ENCODE data around the gene CPNE1. TPM values are rescaled to one million over a fixed set of nuclear protein-coding genes. Genes with fewer than 3 reads are reported as not detected.

Gene CPNE1
- total RNA-seq, 4 donors from 2014 or later: 37.3 to 60.7 (median 50.1) TPM

DNA sequence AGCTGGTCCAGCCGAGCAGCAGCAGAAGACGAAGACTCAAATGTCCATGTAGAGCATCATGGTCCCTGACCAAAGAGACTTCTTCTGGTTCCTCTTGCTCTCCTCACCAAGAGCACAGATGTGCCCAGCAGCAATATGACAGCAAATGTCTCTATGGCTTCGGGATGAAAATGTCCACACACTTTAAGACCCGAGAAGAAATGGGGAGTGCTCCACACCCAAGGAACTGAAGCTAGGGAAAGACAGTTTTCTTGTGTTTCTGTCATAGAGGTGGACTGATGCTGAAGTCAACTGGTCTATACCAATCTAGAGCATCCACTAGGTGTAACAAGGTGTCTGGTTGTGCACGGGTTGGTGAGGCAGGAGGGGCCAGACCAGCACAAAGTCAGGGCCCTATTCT lies 4.5 kb upstream of the CPNE1 start:
- Histone ChIP-seq H3K4me3 (no peak overlapping the region), H3K9me3 (no peaks in the 10 kb centered on the region), H3K36me3 (peaks cover 0 to 57% of the 10 kb centered on the region in 2 donors), H3K27ac (no peak overlapping the region), H3K4me1 (no peaks in the 10 kb centered on the region), H3K27me3 (no peaks in the 10 kb centered on the region)
- no peak for ATAC-seq
- in situ Hi-C loops (cut with MboI; ENCODE audit: low sequenced_read_pairs in 4 of 4) (no loop called here), intact Hi-C loops (cut with DNase I; ENCODE audit: low total_unique reads) (no loop called here)
- DNase-seq: no peak
- TF ChIP-seq, protein P1, sequence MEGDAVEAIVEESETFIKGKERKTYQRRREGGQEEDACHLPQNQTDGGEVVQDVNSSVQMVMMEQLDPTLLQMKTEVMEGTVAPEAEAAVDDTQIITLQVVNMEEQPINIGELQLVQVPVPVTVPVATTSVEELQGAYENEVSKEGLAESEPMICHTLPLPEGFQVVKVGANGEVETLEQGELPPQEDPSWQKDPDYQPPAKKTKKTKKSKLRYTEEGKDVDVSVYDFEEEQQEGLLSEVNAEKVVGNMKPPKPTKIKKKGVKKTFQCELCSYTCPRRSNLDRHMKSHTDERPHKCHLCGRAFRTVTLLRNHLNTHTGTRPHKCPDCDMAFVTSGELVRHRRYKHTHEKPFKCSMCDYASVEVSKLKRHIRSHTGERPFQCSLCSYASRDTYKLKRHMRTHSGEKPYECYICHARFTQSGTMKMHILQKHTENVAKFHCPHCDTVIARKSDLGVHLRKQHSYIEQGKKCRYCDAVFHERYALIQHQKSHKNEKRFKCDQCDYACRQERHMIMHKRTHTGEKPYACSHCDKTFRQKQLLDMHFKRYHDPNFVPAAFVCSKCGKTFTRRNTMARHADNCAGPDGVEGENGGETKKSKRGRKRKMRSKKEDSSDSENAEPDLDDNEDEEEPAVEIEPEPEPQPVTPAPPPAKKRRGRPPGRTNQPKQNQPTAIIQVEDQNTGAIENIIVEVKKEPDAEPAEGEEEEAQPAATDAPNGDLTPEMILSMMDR (IDR thresholded peaks at IDR 0.05 in 4 of 5, conservative IDR thresholded peaks at IDR 0.05 in 1 of 5): no peak
- TF ChIP-seq POLR2A (IDR thresholded peaks at IDR 0.05): no peak

DNA sequence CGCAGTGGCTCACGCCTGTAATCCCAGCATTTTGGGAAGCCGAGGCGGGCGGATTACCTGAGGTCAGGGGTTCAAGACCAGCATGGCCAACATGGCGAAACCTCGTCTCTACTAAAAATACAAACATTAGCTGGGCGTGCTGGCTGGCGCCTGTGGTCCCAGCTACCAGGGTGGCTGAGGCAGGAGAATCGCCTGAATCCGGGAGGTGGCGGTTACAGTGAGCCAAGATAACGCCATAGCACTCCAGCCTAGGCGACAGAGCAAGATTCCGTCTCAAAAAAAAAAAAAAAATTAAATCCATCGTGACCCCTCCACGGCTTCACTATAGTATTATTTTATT lies 1.2 kb upstream of the CPNE1 start:
- in situ Hi-C loops (cut with MboI; ENCODE audit: low sequenced_read_pairs in 4 of 4): no loop called here
- TF ChIP-seq, protein P1 (IDR thresholded peaks at IDR 0.05 in 4 of 5, conservative IDR thresholded peaks at IDR 0.05 in 1 of 5): no peak
- no peak for TF ChIP-seq POLR2A (IDR thresholded peaks at IDR 0.05)
- peaks cover 0 to 25% of the 10 kb centered on the region in 2 donors for H3K36me3 ChIP-seq
- no peaks in the 10 kb centered on the region for H3K9me3 ChIP-seq
- peak overlapping the region in 1 of 4 donors; percentile 98 for H3K27ac ChIP-seq
- H3K27me3 ChIP-seq: no peaks in the 10 kb centered on the region
- intact Hi-C loops (cut with DNase I; ENCODE audit: low total_unique reads): loop anchor here (1.0 kb wide), 1 partner anchor 33 kb away; the partner anchor contains the start of genes NFS1 and ROMO1
- H3K4me1 ChIP-seq: peaks cover 23 to 29% of the 10 kb centered on the region in 2 donors
- ATAC-seq: no peak
- no peak overlapping the region for H3K4me3 ChIP-seq
- DNase-seq: no peak

DNA sequence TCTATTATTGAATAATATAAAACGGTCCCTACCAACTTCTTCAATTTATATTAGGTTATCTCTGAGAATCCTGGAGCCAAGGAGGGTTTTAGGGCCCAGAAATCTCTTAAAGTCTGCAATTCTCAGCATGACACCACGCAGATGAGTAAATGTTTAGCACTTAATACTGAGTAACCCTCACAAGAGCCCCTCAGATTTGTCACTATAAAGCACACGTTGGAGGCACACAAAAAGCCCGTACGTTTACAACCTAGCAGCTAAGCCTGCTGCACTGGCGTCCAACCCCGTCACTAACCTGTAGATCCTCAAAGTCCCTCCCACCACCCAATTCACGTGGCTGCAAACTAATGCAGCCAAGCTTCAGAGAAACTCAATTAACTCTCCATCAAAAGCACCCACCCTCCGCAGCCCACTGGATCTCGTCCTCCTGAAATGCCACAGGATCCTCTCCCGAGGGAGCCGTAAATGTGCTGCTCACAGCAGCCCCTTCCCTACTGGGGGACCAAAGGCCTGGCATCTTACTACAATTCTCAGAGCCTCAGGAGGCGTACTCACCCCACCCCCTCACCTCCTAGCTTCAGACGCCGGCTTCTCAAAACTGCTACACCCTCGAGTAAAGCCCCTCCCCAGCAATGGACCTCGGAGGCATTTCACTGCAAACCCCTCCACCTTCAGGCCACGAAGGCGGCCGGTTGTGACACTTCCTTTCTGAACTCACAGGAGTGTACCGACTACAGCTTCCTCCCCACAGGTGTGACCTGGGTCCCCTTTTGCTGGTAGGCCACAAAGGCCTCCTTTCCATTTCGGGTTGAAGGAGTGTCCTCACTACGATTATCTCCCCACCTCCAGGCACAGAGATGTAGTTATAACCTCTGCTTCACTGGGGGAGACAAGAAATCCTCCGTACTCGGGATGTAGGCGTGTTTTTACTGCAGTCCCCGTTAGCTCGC lies 909 bp downstream of the CPNE1 start:
- intact Hi-C loops (cut with DNase I; ENCODE audit: low total_unique reads): loop anchor here (1.0 to 5.0 kb wide), 3 partner anchors 46 to 221 kb away; no protein-coding TSS in a partner anchor
- in situ Hi-C loops (cut with MboI; ENCODE audit: low sequenced_read_pairs in 4 of 4): no loop called here

DNA sequence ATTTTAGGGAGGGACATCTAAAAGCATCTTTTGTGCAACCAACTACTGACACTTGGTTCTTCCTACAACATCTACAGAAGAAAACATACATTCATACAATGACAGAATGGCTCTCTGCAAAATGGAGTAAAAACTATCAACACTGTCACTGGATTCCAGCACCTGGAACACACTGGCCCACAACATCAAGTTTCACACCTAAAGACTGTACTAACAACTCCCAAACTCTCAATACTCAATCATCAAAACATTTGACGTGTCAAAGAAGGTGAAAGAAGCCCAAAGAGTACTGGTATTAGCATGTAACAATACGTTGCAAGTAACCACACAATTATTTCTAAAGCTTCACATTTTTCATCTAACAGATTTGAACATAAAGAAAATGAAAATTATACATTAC lies 2.1 kb downstream of the CPNE1 start:
- H3K27ac ChIP-seq: peak overlapping the region; percentile 93 to 98 (median 98)
- peaks cover 46 to 59% of the 10 kb centered on the region in 2 donors for H3K4me1 ChIP-seq
- intact Hi-C loops (cut with DNase I; ENCODE audit: low total_unique reads): loop anchor here (5.0 kb wide), 1 partner anchor 60 kb away; no protein-coding TSS in a partner anchor
- in situ Hi-C loops (cut with MboI; ENCODE audit: low sequenced_read_pairs in 4 of 4): no loop called here
- peak overlapping the region; percentile 73 to 97 (median 74) for H3K4me3 ChIP-seq
- ATAC-seq (no peak), DNase-seq (no peak)
- H3K36me3 ChIP-seq: no peaks in the 10 kb centered on the region
- TF ChIP-seq POLR2A (IDR thresholded peaks at IDR 0.05): no peak
- TF ChIP-seq, protein P1 (IDR thresholded peaks at IDR 0.05 in 4 of 5, conservative IDR thresholded peaks at IDR 0.05 in 1 of 5): no peak
- no peaks in the 10 kb centered on the region for H3K27me3 ChIP-seq
- no peaks in the 10 kb centered on the region for H3K9me3 ChIP-seq

More for the DNA sequence above, 909 bp downstream of the CPNE1 start:
- TF ChIP-seq, protein P1 (IDR thresholded peaks at IDR 0.05 in 4 of 5, conservative IDR thresholded peaks at IDR 0.05 in 1 of 5): no peak
- no peak for TF ChIP-seq POLR2A (IDR thresholded peaks at IDR 0.05)
- peak; percentile 15 to 39 for DNase-seq
- Histone ChIP-seq H3K36me3 (peaks cover 0 to 4% of the 10 kb centered on the region in 2 donors), H3K27ac (peak overlapping the region; percentile 93 to 98 (median 98)), H3K9me3 (no peaks in the 10 kb centered on the region), H3K4me1 (peaks cover 44 to 49% of the 10 kb centered on the region in 2 donors), H3K4me3 (peak overlapping the region; percentile 73 to 97 (median 74)), H3K27me3 (no peaks in the 10 kb centered on the region)
- peak; percentile 26 to 44 for ATAC-seq
